Trophoblast cell (in vitro differentiated cells and primary cell): ENCODE measurements around the gene EIF2S1.

ENCODE experiments used
- DNase-seq, 2 donors: peaks; one replicate each; pipeline ENCODE4 v3.0.0-alpha.2; 2016
- H2AFZ ChIP-seq: 2 replicates; pipeline ENCODE4 v1.6.1; 2013; ENCODE audit warnings: low read length, moderate library complexity, mild to moderate bottlenecking; ENCODE audit not compliant: insufficient read depth, poor library complexity
- H2AK5ac ChIP-seq: 2 replicates; pipeline ENCODE4 v1.6.1; 2013; ENCODE audit warnings: mild to moderate bottlenecking, low read length
- H2BK120ac ChIP-seq: 2 replicates; pipeline ENCODE4 v1.6.1; 2013; ENCODE audit warnings: low read length, mild to moderate bottlenecking, moderate library complexity; ENCODE audit not compliant: insufficient read depth, poor library complexity
- H2BK12ac ChIP-seq: 2 replicates; pipeline ENCODE4 v1.6.1; 2013; ENCODE audit warnings: mild to moderate bottlenecking, low read length, moderate library complexity
- H2BK5ac ChIP-seq: 2 replicates; pipeline ENCODE4 v1.6.1; 2013; ENCODE audit warnings: low read length, low read depth, moderate library complexity, mild to moderate bottlenecking; ENCODE audit not compliant: poor library complexity
- H3K14ac ChIP-seq: 2 replicates; pipeline ENCODE4 v1.6.1; 2013; ENCODE audit warnings: mild to moderate bottlenecking, low read length
- H3K18ac ChIP-seq: 2 replicates; pipeline ENCODE4 v1.6.1; 2013; ENCODE audit warnings: mild to moderate bottlenecking, low read length
- H3K23ac ChIP-seq: 2 replicates; pipeline ENCODE4 v1.6.1; 2013; ENCODE audit warnings: low read length
- H3K27ac ChIP-seq: 2 replicates; pipeline ENCODE4 v1.5.1; 2013; ENCODE audit warnings: low read depth, mild to moderate bottlenecking, inconsistent platforms, low read length, moderate library complexity
- H3K27me3 ChIP-seq: 2 replicates; pipeline ENCODE4 v1.6.1; 2013; ENCODE audit warnings: inconsistent platforms, mild to moderate bottlenecking, low read length, moderate library complexity; ENCODE audit not compliant: insufficient read depth
- H3K36me3 ChIP-seq, 2 experiments: 1 replicate in 1 of 2; 2 replicates in 1 of 2; pipeline ENCODE4 v1.6.1; 2013; ENCODE audit warnings: low read length in 2 of 2, mild to moderate bottlenecking in 2 of 2, moderate library complexity in 1 of 2; ENCODE audit not compliant: insufficient read depth in 2 of 2, control insufficient read depth in 1 of 2
- H3K4ac ChIP-seq: 2 replicates; pipeline ENCODE4 v1.6.1; 2013; ENCODE audit warnings: low read depth, mild to moderate bottlenecking, low read length, moderate library complexity
- H3K4me1 ChIP-seq, 2 experiments: 1 replicate in 1 of 2; 2 replicates in 1 of 2; pipeline ENCODE4 v1.6.1; 2013; ENCODE audit warnings: low read length in 2 of 2, mild to moderate bottlenecking in 2 of 2, moderate library complexity in 1 of 2; ENCODE audit not compliant: insufficient read depth in 2 of 2, control insufficient read depth in 1 of 2
- H3K4me2 ChIP-seq: 2 replicates; pipeline ENCODE4 v1.6.1; 2013; ENCODE audit warnings: inconsistent platforms, mild to moderate bottlenecking, low read length, moderate library complexity
- H3K4me3 ChIP-seq: 2 replicates; pipeline ENCODE4 v1.5.1; 2013; ENCODE audit warnings: mild to moderate bottlenecking, low read depth, low read length, inconsistent platforms
- H3K79me1 ChIP-seq: one replicate; pipeline ENCODE4 v1.6.1; 2013; ENCODE audit warnings: low read length
- H3K79me2 ChIP-seq: 2 replicates; pipeline ENCODE4 v1.6.1; 2013; ENCODE audit warnings: low read length, mild to moderate bottlenecking; ENCODE audit not compliant: control insufficient read depth, insufficient read depth, poor library complexity
- H3K9ac ChIP-seq: 2 replicates; pipeline ENCODE4 v1.6.1; 2013; ENCODE audit warnings: mild to moderate bottlenecking, low read length
- H3K9me3 ChIP-seq: 2 replicates; pipeline ENCODE4 v1.6.1; 2013; ENCODE audit warnings: low read depth, mild to moderate bottlenecking, control low read depth, inconsistent platforms, low read length; ENCODE audit not compliant: insufficient read depth
- H4K12ac ChIP-seq: 2 replicates; pipeline ENCODE4 v1.6.1; 2013; ENCODE audit warnings: low read depth, mild to moderate bottlenecking, low read length, moderate library complexity
- H4K8ac ChIP-seq: 2 replicates; pipeline ENCODE4 v1.6.1; 2013; ENCODE audit warnings: low read depth, mild to moderate bottlenecking, low read length, moderate library complexity
- H4K91ac ChIP-seq: one replicate; pipeline ENCODE4 v1.6.1; 2013; ENCODE audit warnings: low read depth, mild to moderate bottlenecking, low read length, moderate library complexity
- WGBS: extraction: QIAGEN DNeasy Blood & Tissue Kit; methylation state at CpG from one replicate; pipeline ENCODE4 v1.1.7; 2013; ENCODE audit warnings: missing lambda C conversion rate; ENCODE audit not compliant: insufficient read length, insufficient coverage; ENCODE audit errors: extremely low coverage; 5-methylcytosine and 5-hydroxymethylcytosine counted together

Gene EIF2S1

DNA sequence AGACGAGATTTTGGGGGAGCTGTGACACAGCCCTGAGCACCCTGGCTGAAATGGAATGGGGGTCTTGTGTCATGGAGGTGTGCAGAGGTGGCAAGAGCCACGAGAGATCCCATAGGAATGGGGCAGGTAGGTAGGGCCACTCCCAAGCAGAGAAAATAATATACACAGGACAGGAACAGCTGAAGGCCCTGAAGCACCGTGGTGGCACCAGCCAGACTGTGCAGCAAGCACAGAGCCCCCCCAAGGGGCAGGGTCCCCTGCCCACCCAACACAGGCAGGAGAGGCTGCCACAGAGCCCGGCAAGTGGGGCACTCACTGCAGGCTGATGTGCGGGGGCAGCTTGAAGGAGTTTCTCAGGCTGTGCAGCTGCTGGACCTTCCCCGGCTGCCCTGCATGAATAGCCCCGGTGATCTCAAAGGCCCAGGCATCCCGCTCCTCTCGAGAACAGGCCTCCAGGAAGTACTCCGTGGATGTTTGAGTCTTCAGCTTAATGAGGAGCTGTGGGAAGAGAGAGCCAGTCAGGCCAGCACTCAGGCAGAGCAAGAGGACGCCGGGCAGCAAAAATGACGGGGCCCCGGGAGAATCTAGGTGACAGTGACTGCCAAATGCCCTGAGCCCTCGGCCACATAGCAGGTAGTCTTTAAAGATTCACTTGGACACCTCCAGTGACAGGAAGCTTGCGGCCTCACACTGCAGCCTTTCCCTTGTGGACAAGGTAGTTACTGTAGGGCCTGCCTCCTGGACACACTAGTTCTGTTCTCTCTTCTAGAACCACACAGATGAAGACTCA lies 35.2 kb downstream of the EIF2S1 start:
- Histone ChIP-seq H4K91ac (no peak overlapping the region), H3K27me3 (no peaks in the 10 kb centered on the region), H3K36me3 (no peaks in the 10 kb centered on the region), H4K8ac (no peak overlapping the region), H3K23ac (no peak overlapping the region), H3K9me3 (peaks cover 3% of the 10 kb centered on the region), H3K4me1 (peaks cover 19 to 29% of the 10 kb centered on the region in 2 experiments), H3K79me1 (no peaks in the 10 kb centered on the region), H3K4me3 (no peak overlapping the region), H3K27ac (no peak overlapping the region), H3K18ac (no peak overlapping the region), H2BK5ac (no peak overlapping the region), H4K12ac (no peak overlapping the region), H3K4me2 (no peak overlapping the region), H2AFZ (no peak overlapping the region), H3K4ac (no peak overlapping the region), H2BK120ac (no peak overlapping the region), H3K79me2 (no peaks in the 10 kb centered on the region), H3K9ac (no peak overlapping the region), H2BK12ac (no peak overlapping the region), H2AK5ac (no peak overlapping the region), H3K14ac (no peak overlapping the region)
- no CpG with 5 or more reads among the region's 16 CpGs for WGBS
- no peak for DNase-seq

DNA sequence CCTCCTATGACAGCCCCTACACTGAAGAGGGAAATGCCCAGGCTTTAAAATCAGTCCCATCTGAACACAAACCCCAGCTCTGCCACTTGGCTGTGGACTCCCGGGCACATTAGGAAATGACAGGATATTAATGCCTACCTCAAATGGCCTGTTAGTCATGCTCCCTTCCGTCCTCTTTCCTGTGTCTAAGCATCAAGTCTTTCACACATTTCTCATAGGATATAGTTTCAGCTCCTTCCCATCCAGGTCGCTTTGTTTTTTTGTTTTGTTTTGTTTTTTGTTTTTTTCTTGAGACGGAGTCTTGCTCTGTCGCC lies 35.7 kb downstream of the EIF2S1 start:
- H3K9me3 ChIP-seq = peaks cover 3% of the 10 kb centered on the region
- H3K36me3 ChIP-seq = no peaks in the 10 kb centered on the region
- no peak overlapping the region for H3K4me3 ChIP-seq
- no peak overlapping the region for H4K12ac ChIP-seq
- H2BK5ac ChIP-seq = no peak overlapping the region
- no peak overlapping the region for H4K91ac ChIP-seq
- no CpG with 5 or more reads among the region's 5 CpGs for WGBS
- H3K14ac ChIP-seq = no peak overlapping the region
- H3K79me2 ChIP-seq = no peaks in the 10 kb centered on the region
- no peak overlapping the region for H2BK12ac ChIP-seq
- no peak overlapping the region for H3K18ac ChIP-seq
- H3K4me1 ChIP-seq = peaks cover 19 to 26% of the 10 kb centered on the region in 2 experiments
- no peak overlapping the region for H3K27ac ChIP-seq
- H3K23ac ChIP-seq = no peak overlapping the region
- no peak overlapping the region for H2AK5ac ChIP-seq
- no peak overlapping the region for H4K8ac ChIP-seq
- no peak overlapping the region for H3K4ac ChIP-seq
- H3K79me1 ChIP-seq = no peaks in the 10 kb centered on the region
- H2AFZ ChIP-seq = no peak overlapping the region
- no peak overlapping the region for H3K9ac ChIP-seq
- no peak for DNase-seq
- H3K4me2 ChIP-seq = no peak overlapping the region
- H3K27me3 ChIP-seq = no peaks in the 10 kb centered on the region
- no peak overlapping the region for H2BK120ac ChIP-seq

DNA sequence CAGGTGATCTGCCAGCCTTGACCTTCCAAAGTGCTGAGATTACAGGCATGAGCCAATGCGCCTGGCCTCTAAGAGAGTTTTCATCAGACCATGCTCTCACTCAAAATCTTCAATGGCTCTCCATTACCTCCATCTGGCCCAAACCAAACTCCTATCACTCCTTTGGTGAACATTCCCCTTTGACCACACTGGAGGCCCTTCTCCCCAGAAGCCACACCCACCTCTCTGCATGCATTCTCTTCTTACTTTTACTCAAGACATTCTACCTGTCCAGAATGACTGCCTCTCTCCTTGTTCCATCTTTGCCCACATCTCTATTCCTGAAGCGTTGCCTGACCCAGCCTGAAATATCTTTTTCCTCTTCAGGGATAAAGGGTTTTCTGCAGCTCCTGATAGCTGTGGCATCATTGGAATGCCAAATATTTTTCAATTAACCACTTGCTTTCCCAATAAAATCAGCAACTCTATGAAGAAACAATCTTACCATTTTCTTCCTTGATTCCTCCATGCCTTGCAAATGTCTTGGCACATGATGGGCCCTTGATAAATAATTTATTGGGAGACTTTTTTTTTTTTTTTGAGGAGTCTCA lies 36.3 kb downstream of the EIF2S1 start:
- no CpG with 5 or more reads among the region's 2 CpGs for WGBS
- no peak overlapping the region for H3K4me3 ChIP-seq
- no peak overlapping the region for H3K18ac ChIP-seq
- H3K14ac ChIP-seq = no peak overlapping the region
- H2BK120ac ChIP-seq = no peak overlapping the region
- no peaks in the 10 kb centered on the region for H3K36me3 ChIP-seq
- no peak overlapping the region for H4K91ac ChIP-seq
- no peaks in the 10 kb centered on the region for H3K79me2 ChIP-seq
- no peak overlapping the region for H3K23ac ChIP-seq
- no peak overlapping the region for H3K27ac ChIP-seq
- no peak overlapping the region for H4K8ac ChIP-seq
- H3K4me1 ChIP-seq = peaks cover 16 to 21% of the 10 kb centered on the region in 2 experiments
- peaks cover 3% of the 10 kb centered on the region for H3K9me3 ChIP-seq
- no peak overlapping the region for H4K12ac ChIP-seq
- no peak overlapping the region for H2BK12ac ChIP-seq
- no peak overlapping the region for H3K4me2 ChIP-seq
- H3K4ac ChIP-seq = no peak overlapping the region
- H2BK5ac ChIP-seq = no peak overlapping the region
- no peak overlapping the region for H3K9ac ChIP-seq
- H3K79me1 ChIP-seq = no peaks in the 10 kb centered on the region
- H2AK5ac ChIP-seq = no peak overlapping the region
- H2AFZ ChIP-seq = no peak overlapping the region
- H3K27me3 ChIP-seq = no peaks in the 10 kb centered on the region
- DNase-seq = no peak

DNA sequence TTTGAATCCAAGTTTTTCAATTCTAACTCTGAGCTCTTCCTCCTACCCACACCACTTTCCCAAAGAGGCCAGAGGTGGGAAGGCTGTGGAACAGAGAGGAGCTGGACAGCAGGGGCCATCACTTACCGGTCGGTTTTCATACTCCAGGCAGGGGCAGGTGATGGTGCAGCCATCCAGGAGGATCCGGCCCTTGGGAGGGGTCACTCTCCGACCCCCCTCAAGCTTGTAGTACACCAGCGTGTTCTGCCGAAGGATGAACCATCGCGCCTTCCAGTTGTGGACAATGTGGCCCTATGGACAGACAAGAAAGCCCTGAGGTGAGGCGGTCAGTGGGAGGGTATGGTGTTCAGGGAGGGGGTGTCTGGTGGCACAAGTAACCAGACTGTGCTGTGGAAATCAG lies 37.4 kb downstream of the EIF2S1 start:
- Histone ChIP-seq H2AK5ac (no peak overlapping the region), H3K9me3 (peaks cover 3% of the 10 kb centered on the region)
- no CpG with 5 or more reads among the region's 9 CpGs for WGBS

More for the DNA sequence above, 37.4 kb downstream of the EIF2S1 start:
- H4K91ac ChIP-seq = no peak overlapping the region
- DNase-seq = no peak
- no peak overlapping the region for H2BK12ac ChIP-seq
- H3K23ac ChIP-seq = no peak overlapping the region
- H3K9ac ChIP-seq = no peak overlapping the region
- H3K14ac ChIP-seq = no peak overlapping the region
- H3K27ac ChIP-seq = no peak overlapping the region
- no peak overlapping the region for H4K8ac ChIP-seq
- H3K18ac ChIP-seq = no peak overlapping the region
- no peak overlapping the region for H4K12ac ChIP-seq
- no peaks in the 10 kb centered on the region for H3K79me2 ChIP-seq
- no peak overlapping the region for H2AFZ ChIP-seq
- H2BK5ac ChIP-seq = no peak overlapping the region
- H3K4me1 ChIP-seq = peaks cover 6 to 11% of the 10 kb centered on the region in 2 experiments
- no peak overlapping the region for H3K4me3 ChIP-seq
- no peak overlapping the region for H3K4ac ChIP-seq
- no peaks in the 10 kb centered on the region for H3K36me3 ChIP-seq
- no peak overlapping the region for H3K4me2 ChIP-seq
- H3K27me3 ChIP-seq = no peaks in the 10 kb centered on the region
- no peak overlapping the region for H2BK120ac ChIP-seq
- no peaks in the 10 kb centered on the region for H3K79me1 ChIP-seq
